HG02759 (cell line): ENCODE data around the gene FABP2.

ENCODE experiments used
- ATAC-seq: cut with Tn5 transposase; IDR thresholded peaks from one replicate; pipeline ENCODE4 v1.9.1; 2021; ENCODE audit warnings: mild to moderate bottlenecking, moderate library complexity; ENCODE audit not compliant: unreplicated experiment

Gene FABP2

GRCh38 chr4:119268466-119268865, 53.5 kb downstream of the FABP2 start:
- ATAC-seq, result no peak
